ENCODE measurements around the gene CARD11. TPM values are rescaled to one million over a fixed set of nuclear protein-coding genes. Genes with fewer than 3 reads are reported as not detected.

Gene CARD11
- total and polyA plus RNA-seq, 2 of the 13 experiments (the other 11 are each of a cell fraction or from before 2014, with no cell fraction given): 0.04 TPM; not detected in 1

- H3K9ac ChIP-seq (ENCODE audit: insufficient read depth, low read depth, low read length): no peak overlapping the region
- TF ChIP-seq ZNF652 (CRISPR knock-in tag; IDR thresholded peaks at IDR 0.05; ENCODE audit: borderline replicate concordance, low read depth) (no peak), SRSF9 (IDR thresholded peaks at IDR 0.05; ENCODE audit: borderline replicate concordance, insufficient read depth, low read depth, low read length, poor library complexity, severe bottlenecking) (no peak), DBP (CRISPR knock-in tag; IDR thresholded peaks at IDR 0.05; ENCODE audit: not compliant biosample characterization) (no peak), FOXA3 (CRISPR knock-in tag; IDR thresholded peaks at IDR 0.05) (no peak), AKNA (CRISPR knock-in tag; IDR thresholded peaks at IDR 0.05; ENCODE audit: borderline replicate concordance) (no peak), REST (IDR thresholded peaks at IDR 0.05; ENCODE audit: borderline replicate concordance in 1 of 2, low read depth in 1 of 2, low read length in 2 of 2) (no peak), ZNF766 (CRISPR knock-in tag; IDR thresholded peaks at IDR 0.05; ENCODE audit: borderline replicate concordance) (no peak), YEATS2 (CRISPR knock-in tag; IDR thresholded peaks at IDR 0.05; ENCODE audit: borderline replicate concordance) (no peak)
Measured at GRCh38 chr7:3021825-3022224, 21.8 kb downstream of the CARD11 start.

More at GRCh38 chr7:3021825-3022224, 21.8 kb downstream of the CARD11 start:
- 1% methylated on average over 2 of the region's 2 CpGs for WGBS (ENCODE audit: low lambda C conversion rate)
- no peaks in the 10 kb centered on the region for H3K4me1 ChIP-seq (ENCODE audit: insufficient read depth, low read length)
- ATAC-seq (no peak), FAIRE-seq (no peak), DNase-seq (ENCODE audit: low spot score) (no peak)
- no peaks in the 10 kb centered on the region for H3K9me3 ChIP-seq (ENCODE audit: low read length)
- no peaks in the 10 kb centered on the region for H3K79me2 ChIP-seq (ENCODE audit: insufficient read depth, low read length)
- ChIA-PET POLR2A (no interaction called here), CTCF (ENCODE audit: low intra/inter-chr PET ratio, low total read pairs) (no interaction called here)
- no peak overlapping the region for H3K27ac ChIP-seq (ENCODE audit: extremely low read length, insufficient read depth, low read length)
- BruUV-seq (replicated peaks): no TSS peak
- in situ Hi-C loops (cut with HindIII; ENCODE audit: extremely low pct_ligation_motif_present, low pct_unique_long_range_greater_than_20kb): no loop called here
- H4K20me1 ChIP-seq (ENCODE audit: insufficient read depth, low read length): no peaks in the 10 kb centered on the region
- intact Hi-C loops (cut with micrococcal nuclease; ENCODE audit: unreplicated experiment): no loop called here
- H3K36me3 ChIP-seq (replicated peaks in 1 of 2; ENCODE audit: control insufficient read depth in 1 of 2, insufficient read depth in 2 of 2, low read length in 2 of 2): no peaks in the 10 kb centered on the region
- no peak overlapping the region for H2AFZ ChIP-seq (ENCODE audit: low read length)
- H3K27me3 ChIP-seq (ENCODE audit: control insufficient read depth in 1 of 2, insufficient read depth in 2 of 2, low read length in 2 of 2): no peaks in the 10 kb centered on the region; a peak in 1 of 5 replicates
- H3K4me3 ChIP-seq (replicated peaks in 1 of 3; ENCODE audit: insufficient read depth in 1 of 3, low read depth in 2 of 3, low read length in 3 of 3): no peak overlapping the region
- no peak overlapping the region for H3K4me2 ChIP-seq (ENCODE audit: low read depth, low read length)
